ENCODE results near the gene GNB1L. TPM values are rescaled to one million over a fixed set of nuclear protein-coding genes. Genes with fewer than 3 reads are reported as not detected.

GNB1L gene
- total and polyA plus RNA-seq, 9 of the 15 experiments (the other 6 are each of a cell fraction or from before 2014, with no cell fraction given): 0.56 to 50.5 (median 10.2) TPM

DNA sequence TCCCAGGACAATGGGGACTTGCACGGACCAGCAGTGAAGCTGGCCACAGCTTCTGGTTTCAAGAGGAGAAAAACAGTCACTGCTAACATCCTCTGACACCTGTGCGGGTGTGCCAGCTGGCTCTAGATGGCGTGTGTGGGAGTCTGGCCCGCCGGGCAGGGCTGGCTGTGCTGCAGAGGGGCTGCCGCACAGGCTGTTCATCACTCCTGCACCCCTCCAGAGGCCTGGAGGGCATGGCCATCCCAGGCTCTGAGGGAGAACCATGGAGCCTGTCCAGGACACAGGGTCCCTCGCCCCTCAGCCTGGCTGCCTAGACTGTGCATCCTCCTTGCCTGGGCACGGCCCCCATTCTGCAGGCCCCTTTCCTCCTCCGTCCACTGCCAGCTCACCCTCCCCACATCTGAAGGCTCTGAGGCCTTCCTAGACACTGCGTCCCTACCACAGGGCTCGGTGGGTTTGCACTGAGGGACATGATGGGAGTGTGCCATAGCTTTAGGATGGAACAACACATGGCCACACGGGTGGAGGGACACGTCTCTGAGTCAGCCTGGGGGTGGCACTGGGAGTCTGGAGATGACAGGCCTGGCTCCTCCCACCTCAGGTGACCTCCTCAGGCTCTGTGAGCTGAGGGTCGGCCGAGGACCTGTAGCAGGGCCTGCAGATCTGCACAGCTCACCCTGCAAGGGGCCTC, 42.1 kb upstream of the GNB1L start (continued):
- TF ChIP-seq, protein P1, sequence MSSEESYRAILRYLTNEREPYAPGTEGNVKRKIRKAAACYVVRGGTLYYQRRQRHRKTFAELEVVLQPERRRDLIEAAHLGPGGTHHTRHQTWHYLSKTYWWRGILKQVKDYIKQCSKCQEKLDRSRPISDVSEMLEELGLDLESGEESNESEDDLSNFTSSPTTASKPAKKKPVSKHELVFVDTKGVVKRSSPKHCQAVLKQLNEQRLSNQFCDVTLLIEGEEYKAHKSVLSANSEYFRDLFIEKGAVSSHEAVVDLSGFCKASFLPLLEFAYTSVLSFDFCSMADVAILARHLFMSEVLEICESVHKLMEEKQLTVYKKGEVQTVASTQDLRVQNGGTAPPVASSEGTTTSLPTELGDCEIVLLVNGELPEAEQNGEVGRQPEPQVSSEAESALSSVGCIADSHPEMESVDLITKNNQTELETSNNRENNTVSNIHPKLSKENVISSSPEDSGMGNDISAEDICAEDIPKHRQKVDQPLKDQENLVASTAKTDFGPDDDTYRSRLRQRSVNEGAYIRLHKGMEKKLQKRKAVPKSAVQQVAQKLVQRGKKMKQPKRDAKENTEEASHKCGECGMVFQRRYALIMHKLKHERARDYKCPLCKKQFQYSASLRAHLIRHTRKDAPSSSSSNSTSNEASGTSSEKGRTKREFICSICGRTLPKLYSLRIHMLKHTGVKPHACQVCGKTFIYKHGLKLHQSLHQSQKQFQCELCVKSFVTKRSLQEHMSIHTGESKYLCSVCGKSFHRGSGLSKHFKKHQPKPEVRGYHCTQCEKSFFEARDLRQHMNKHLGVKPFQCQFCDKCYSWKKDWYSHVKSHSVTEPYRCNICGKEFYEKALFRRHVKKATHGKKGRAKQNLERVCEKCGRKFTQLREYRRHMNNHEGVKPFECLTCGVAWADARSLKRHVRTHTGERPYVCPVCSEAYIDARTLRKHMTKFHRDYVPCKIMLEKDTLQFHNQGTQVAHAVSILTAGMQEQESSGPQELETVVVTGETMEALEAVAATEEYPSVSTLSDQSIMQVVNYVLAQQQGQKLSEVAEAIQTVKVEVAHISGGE (CRISPR knock-in tag; IDR thresholded peaks at IDR 0.05): peak in 1 of 3 experiments; percentile 36; a peak in 1 of 6 replicates
- TF ChIP-seq RUNX1 (IDR thresholded peaks at IDR 0.05; ENCODE audit: low read depth) (no peak), BRF1 (IDR thresholded peaks at IDR 0.05; ENCODE audit: borderline replicate concordance, extremely low read depth, insufficient read length) (no peak), ZNF77 (CRISPR knock-in tag; IDR thresholded peaks at IDR 0.05) (no peak), TBP (optimal IDR thresholded peaks at IDR 0.05; ENCODE audit: low read depth, low read length) (no peak), RBFOX2 (IDR thresholded peaks at IDR 0.05; ENCODE audit: low read depth, low read length) (0 out of 2 replicates have a peak, but pooled peaks have one; percentile 26), HMGN3 (IDR thresholded peaks at IDR 0.05; ENCODE audit: borderline replicate concordance, extremely low read depth, insufficient read length, low read depth, low read length) (peak; percentile 60), HNRNPLL (IDR thresholded peaks at IDR 0.05; ENCODE audit: low read depth, low read length, poor library complexity, severe bottlenecking) (no peak), NFATC3 (IDR thresholded peaks at IDR 0.05) (no peak)
